Lung (tissue), 12 donors: ENCODE results near the gene FKBP7. TPM values are rescaled to one million over a fixed set of nuclear protein-coding genes. Genes with fewer than 3 reads are reported as not detected.

Experiments
- ATAC-seq: fragments of 200-7000 bp; cut with Tn5 transposase; one replicate; pipeline ENCODE4 v1.9.1; 2020; ENCODE audit warnings: moderate number of reproducible peaks; ENCODE audit not compliant: insufficient read depth, low FRiP score
- DNase-seq, 3 donors: peaks; one replicate each; pipeline ENCODE4 v3.0.0-alpha.2; 2013 to 2017
- H3K27ac ChIP-seq, 2 donors: one replicate each; pipeline ENCODE4 v1.5.1; 2013; ENCODE audit warnings: mild to moderate bottlenecking in 2 of 2, moderate library complexity in 2 of 2, control low read depth in 1 of 2, inconsistent platforms in 1 of 2, low read depth in 1 of 2, low read length in 1 of 2
- H3K27me3 ChIP-seq, 3 donors: one replicate each; pipeline ENCODE4 v1.5.1; 2013; ENCODE audit warnings: low read length in 2 of 3; ENCODE audit not compliant: control insufficient read depth in 3 of 3, insufficient read depth in 3 of 3
- H3K36me3 ChIP-seq, 4 donors: one replicate each; pipeline ENCODE4 v1.5.1; 2013; ENCODE audit warnings: low read length in 4 of 4, mild to moderate bottlenecking in 1 of 4, moderate library complexity in 1 of 4; ENCODE audit not compliant: control insufficient read depth in 4 of 4, insufficient read depth in 4 of 4
- H3K4me1 ChIP-seq, 5 donors: one replicate each; pipeline ENCODE4 v1.5.1; 2013; ENCODE audit warnings: low read length in 5 of 5, mild to moderate bottlenecking in 2 of 5, moderate library complexity in 1 of 5; ENCODE audit not compliant: control insufficient read depth in 5 of 5, insufficient read depth in 5 of 5
- H3K4me3 ChIP-seq: one replicate; pipeline ENCODE4 v1.5.1; 2013; ENCODE audit warnings: mild to moderate bottlenecking, control low read depth, moderate library complexity
- H3K9ac ChIP-seq, 2 donors: one replicate each; pipeline ENCODE4 v1.5.1; 2013; ENCODE audit warnings: low read length in 2 of 2, control low read depth in 1 of 2; ENCODE audit not compliant: insufficient read depth in 1 of 2
- H3K9me3 ChIP-seq, 4 donors: one replicate each; pipeline ENCODE4 v1.5.1; 2013; ENCODE audit warnings: low read length in 3 of 4, mild to moderate bottlenecking in 1 of 4, moderate library complexity in 1 of 4; ENCODE audit not compliant: control insufficient read depth in 4 of 4, insufficient read depth in 3 of 4
- WGBS, 2 donors: extraction: QIAGEN DNeasy Blood & Tissue Kit; methylation state at CpG; one replicate each; pipeline ENCODE4 v1.1.7; 2013; 5-methylcytosine and 5-hydroxymethylcytosine counted together
- polyA plus RNA-seq, 2 donors: library from polyadenylated mRNA; stranded (reverse); fragments of 200-250 nt; gene quantifications; one replicate each; pipeline ENCODE4 v1.2.1, GENCODE V29; 2013
- total RNA-seq, 2 donors: library from RNA; depleted of rRNA in 1 of 2; stranded (reverse); fragments of >200 nt in 1 of 2; gene quantifications; one replicate each; pipeline ENCODE4 v1.2.1, GENCODE V29; 2014 to 2021
- TF ChIP-seq, protein P1 (sequence below): IDR thresholded peaks from 2 replicates; pipeline ENCODE4 v1.5.1; 2012; ENCODE audit warnings: mild to moderate bottlenecking; ENCODE audit errors: control extremely low read depth, extremely low read depth
- donor health status: control.
- donor health status: control.
- donor health status: Bipolar disorder and iron deficiency.
- donor health status: healthy.
- donor health status: DM: yes; HTN: yes; CAD: no.

The FKBP7 gene
- total and polyA plus RNA-seq, 4 donors, result 6.6 to 53.3 (median 7.7) TPM

DNA sequence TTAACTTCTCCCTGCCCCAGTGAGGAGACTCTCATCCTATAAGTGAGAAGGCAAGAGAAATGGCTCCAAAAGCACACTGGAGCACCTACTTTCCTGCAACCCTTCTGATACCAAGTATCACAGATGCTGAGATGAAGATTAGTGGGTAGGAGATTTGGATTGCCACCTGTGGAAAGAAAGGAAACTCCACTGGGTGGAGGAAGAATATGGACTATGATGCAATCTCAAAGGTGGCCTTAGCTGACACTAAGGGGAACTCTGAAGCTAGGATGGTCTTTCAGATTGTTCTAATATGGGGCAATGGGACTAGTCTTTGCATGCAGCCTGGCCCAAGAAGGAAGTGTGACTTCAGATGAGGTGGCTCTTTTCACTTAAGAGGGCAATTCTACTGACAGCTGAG lies 49.1 kb downstream of the FKBP7 start:
- no peaks in the 10 kb centered on the region for H3K9me3 ChIP-seq
- no peak overlapping the region for H3K4me3 ChIP-seq
- H3K36me3 ChIP-seq, result peaks cover 19 to 31% (median 25%) of the 10 kb centered on the region in 4 donors
- DNase-seq (no peak), ATAC-seq (no peak)
- H3K4me1 ChIP-seq, result peaks cover 0 to 3% (median 0%) of the 10 kb centered on the region in 5 donors
- no peak overlapping the region for H3K9ac ChIP-seq
- no peaks in the 10 kb centered on the region for H3K27me3 ChIP-seq
- H3K27ac ChIP-seq, result no peak overlapping the region
- TF ChIP-seq, protein P1, sequence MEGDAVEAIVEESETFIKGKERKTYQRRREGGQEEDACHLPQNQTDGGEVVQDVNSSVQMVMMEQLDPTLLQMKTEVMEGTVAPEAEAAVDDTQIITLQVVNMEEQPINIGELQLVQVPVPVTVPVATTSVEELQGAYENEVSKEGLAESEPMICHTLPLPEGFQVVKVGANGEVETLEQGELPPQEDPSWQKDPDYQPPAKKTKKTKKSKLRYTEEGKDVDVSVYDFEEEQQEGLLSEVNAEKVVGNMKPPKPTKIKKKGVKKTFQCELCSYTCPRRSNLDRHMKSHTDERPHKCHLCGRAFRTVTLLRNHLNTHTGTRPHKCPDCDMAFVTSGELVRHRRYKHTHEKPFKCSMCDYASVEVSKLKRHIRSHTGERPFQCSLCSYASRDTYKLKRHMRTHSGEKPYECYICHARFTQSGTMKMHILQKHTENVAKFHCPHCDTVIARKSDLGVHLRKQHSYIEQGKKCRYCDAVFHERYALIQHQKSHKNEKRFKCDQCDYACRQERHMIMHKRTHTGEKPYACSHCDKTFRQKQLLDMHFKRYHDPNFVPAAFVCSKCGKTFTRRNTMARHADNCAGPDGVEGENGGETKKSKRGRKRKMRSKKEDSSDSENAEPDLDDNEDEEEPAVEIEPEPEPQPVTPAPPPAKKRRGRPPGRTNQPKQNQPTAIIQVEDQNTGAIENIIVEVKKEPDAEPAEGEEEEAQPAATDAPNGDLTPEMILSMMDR, result no peak

DNA sequence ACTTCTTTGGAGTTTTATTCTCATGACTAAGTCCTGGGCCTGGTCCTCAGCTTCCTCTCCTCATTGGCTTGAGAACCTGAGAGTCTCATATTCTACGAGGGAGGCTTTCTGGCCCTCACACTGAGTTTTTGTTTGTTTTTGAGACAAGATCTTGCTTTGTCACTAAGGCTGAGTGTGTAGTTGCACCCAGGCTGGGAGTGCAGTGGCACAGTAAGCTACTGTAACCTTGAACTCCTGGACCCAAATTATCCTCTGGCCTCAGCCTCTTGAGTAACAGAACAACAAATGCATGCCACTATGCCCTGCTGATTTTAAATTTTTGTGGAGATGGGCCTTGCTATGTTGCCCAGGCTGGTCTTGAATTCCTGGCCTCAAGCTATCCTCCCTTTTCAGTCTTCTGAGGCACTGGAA lies 50.0 kb downstream of the FKBP7 start:
- 84 to 95% methylated on average over 1 of the region's 1 CpG for WGBS, 2 donors
- H3K27me3 ChIP-seq, result no peaks in the 10 kb centered on the region
- DNase-seq (no peak), ATAC-seq (no peak)
- no peak overlapping the region for H3K9ac ChIP-seq
- H3K4me3 ChIP-seq, result no peak overlapping the region
- H3K27ac ChIP-seq, result no peak overlapping the region
- peaks cover 0 to 3% (median 0%) of the 10 kb centered on the region in 5 donors for H3K4me1 ChIP-seq
- TF ChIP-seq, protein P1, result no peak
- H3K36me3 ChIP-seq, result peaks cover 14 to 24% (median 19%) of the 10 kb centered on the region in 4 donors
- H3K9me3 ChIP-seq, result no peaks in the 10 kb centered on the region

DNA sequence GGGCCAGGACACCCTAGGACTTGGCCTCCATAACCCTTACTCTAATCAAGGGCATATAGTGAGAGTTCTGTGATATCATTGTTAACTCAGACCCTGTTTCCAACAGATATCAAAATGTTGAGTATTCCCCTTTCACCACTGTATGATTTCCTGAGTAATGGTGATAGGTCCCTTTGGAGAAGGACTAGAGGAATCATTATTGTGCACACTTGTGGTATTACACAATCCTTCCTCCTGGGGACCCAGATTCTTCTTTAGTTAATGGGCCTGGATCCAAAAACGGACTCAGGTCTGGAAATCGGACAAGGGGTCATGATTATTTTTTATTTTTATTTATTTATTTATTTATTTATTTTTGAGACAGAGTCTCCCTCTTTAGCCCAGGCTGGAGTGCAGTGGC lies 50.9 kb downstream of the FKBP7 start:
- DNase-seq, result no peak
- ATAC-seq, result no peak
- no peak overlapping the region for H3K4me3 ChIP-seq
- peaks cover 0 to 3% (median 0%) of the 10 kb centered on the region in 5 donors for H3K4me1 ChIP-seq
- TF ChIP-seq, protein P1, result no peak
- no peaks in the 10 kb centered on the region for H3K9me3 ChIP-seq
- peaks cover 11 to 23% (median 16%) of the 10 kb centered on the region in 4 donors for H3K36me3 ChIP-seq
- H3K27me3 ChIP-seq, result no peaks in the 10 kb centered on the region
- H3K9ac ChIP-seq, result no peak overlapping the region
- H3K27ac ChIP-seq, result no peak overlapping the region
- 88% methylated on average over 2 of the region's 2 CpGs for WGBS, 2 donors

DNA sequence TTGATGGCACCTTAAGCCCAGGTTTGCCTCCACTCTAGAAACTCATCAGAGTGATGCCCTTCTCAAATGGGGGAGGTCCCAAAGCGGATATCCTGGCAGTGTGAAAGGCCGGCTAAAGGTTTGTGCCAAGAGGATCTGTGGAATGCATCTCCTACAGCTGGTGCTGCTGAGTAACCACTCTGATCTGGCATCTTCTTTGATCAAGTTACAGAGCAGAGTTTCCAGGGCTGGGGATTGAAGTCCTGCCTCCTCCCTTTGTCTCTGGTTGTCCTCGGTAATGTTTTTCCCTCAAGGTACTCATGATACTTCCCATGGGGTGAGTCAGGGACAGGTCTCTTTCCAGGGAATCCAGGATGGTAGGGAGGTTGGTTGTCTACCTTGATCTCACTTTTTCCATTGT lies 52.0 kb downstream of the FKBP7 start:
- Histone ChIP-seq H3K27me3 (no peaks in the 10 kb centered on the region), H3K36me3 (peaks cover 11 to 14% (median 12%) of the 10 kb centered on the region in 4 donors), H3K4me1 (no peaks in the 10 kb centered on the region), H3K9me3 (no peaks in the 10 kb centered on the region), H3K9ac (no peak overlapping the region), H3K4me3 (no peak overlapping the region), H3K27ac (no peak overlapping the region)
- ATAC-seq (no peak), DNase-seq (no peak)
- TF ChIP-seq, protein P1, result no peak
- 95 to 98% methylated on average over 3 of the region's 3 CpGs for WGBS, 2 donors
